Skeletal muscle satellite cell (primary cell): ENCODE measurements around the gene OR10H5.
"Not testable (repeated sequence)": the region's sequence is repeated elsewhere in the genome, so short reads cannot be mapped to it uniquely, and the experiment has no call there.

Source experiments
- H3K27me3 ChIP-seq: 2 replicates; pipeline ENCODE4 v1.7.0; 2013; ENCODE audit warnings: low read length; ENCODE audit not compliant: control insufficient read depth, insufficient read depth
- H3K36me3 ChIP-seq: 2 replicates; pipeline ENCODE4 v1.7.0; 2013; ENCODE audit warnings: mild to moderate bottlenecking, control low read depth, low read length; ENCODE audit not compliant: insufficient read depth
- H3K4me1 ChIP-seq: 2 replicates; pipeline ENCODE4 v1.7.0; 2013; ENCODE audit warnings: low read length; ENCODE audit not compliant: control insufficient read depth, insufficient read depth
- H3K4me2 ChIP-seq: 2 replicates; pipeline ENCODE4 v1.7.0; 2013; ENCODE audit warnings: mild to moderate bottlenecking, low read length
- H3K4me3 ChIP-seq: 2 replicates; pipeline ENCODE4 v1.7.0; 2013; ENCODE audit warnings: low read length
- H3K9ac ChIP-seq: 2 replicates; pipeline ENCODE4 v1.7.0; 2013; ENCODE audit warnings: mild to moderate bottlenecking, low read depth, low read length, moderate library complexity
- H3K9me3 ChIP-seq: replicated peaks from 2 replicates; pipeline ENCODE4 v1.7.0; 2013; ENCODE audit warnings: mild to moderate bottlenecking, control low read depth, low read length

OR10H5 gene

DNA sequence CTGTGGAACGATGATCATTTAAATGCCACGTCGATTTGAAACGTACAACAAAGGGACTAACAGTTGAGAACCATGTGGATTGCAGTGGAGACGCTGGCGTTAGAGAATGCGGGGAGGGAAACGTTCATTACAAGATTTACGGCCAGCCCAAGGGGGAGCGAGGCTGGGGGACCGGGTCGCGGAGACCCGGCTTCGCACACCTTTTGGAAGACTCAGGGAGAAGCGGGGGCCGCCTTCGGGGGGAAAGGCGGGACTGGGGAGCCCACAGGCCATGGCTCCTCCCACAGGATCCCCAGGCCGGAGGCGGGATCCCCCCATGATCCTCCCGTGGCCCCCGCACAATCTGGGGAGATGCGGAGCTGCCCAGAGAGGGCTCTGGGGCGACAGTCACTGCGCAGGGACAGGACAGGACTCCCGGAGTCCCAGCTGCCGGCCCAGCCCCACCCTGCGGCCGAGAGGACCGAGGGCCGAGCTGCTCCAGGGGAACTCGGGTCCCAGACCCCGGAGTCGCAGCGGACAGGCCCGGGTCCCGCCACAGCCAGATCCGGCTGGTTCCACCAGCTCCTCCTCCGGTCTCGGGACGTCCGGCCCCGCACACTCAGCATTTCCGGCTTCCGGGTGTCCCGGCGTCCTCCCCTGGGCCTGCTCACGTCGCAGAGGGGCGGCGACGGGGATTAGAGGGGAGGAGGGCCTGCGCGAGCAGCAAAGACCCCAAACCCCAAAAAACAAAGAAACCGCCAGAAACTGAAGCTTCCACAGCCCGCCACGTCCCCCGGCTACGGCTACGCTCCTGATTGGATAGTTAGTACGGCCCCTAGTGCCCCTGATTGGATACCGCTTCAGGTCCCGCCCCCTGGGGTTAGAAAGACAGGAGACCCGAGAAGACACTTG, 49.1 kb downstream of the OR10H5 start:
- peak overlapping the region; percentile 84 for H3K4me3 ChIP-seq
- H3K4me2 ChIP-seq: peak overlapping the region; percentile 92
- H3K9ac ChIP-seq: peak overlapping the region; percentile 92
- H3K4me1 ChIP-seq: peaks cover 4% of the 10 kb centered on the region
- no peaks in the 10 kb centered on the region for H3K36me3 ChIP-seq
- no peaks in the 10 kb centered on the region for H3K9me3 ChIP-seq
- H3K27me3 ChIP-seq: no peaks in the 10 kb centered on the region

DNA sequence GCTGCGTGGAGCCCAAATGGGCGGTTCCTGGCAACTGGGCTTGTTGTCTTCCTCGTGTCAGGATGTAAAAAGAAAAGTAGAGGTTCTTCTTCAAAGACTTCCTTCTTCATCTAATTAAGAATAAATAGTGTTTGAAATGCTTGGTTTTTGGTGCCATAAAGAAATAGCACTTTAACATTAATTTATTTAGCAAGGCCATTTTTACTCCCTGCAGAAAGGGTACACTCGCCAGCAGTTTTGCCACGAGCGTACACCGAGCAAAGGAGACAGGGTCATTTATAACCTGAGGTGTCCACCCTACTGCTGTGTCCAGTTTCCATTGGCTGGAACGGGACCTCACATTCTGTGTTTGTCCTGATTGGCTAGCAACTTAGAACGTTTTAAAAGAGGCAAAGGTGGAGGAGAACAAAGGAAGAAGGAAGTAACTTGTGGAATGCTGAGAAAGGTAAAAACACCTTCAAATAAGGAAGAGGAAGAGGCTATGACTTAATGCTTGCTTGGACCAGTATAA, 49.8 kb downstream of the OR10H5 start:
- H3K9ac ChIP-seq: peak overlapping the region; percentile 92
- H3K27me3 ChIP-seq: no peaks in the 10 kb centered on the region
- no peaks in the 10 kb centered on the region for H3K9me3 ChIP-seq
- peak overlapping the region; percentile 92 for H3K4me2 ChIP-seq
- peaks cover 4% of the 10 kb centered on the region for H3K4me1 ChIP-seq
- H3K4me3 ChIP-seq: peak overlapping the region; percentile 84
- no peaks in the 10 kb centered on the region for H3K36me3 ChIP-seq

DNA sequence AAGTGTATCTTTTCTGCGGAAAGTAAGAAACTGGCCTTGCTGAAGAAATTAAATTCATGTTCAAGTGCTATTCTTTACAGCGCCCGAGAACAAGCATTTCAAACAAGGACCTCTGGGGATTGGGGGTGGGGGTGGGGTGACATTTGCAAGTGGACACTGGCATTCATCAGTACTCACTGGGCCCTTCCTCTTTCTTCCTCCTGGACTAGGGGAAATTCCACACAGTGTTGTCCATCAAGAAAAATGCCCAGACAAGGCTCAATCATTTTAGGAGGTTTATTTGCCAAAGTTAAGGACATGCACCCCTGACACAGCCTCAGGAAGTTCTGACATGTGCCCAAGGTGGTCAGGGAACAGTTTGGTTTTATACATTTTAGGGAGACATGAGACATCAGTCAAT, 50.9 kb downstream of the OR10H5 start:
- Histone ChIP-seq H3K36me3 (no peaks in the 10 kb centered on the region), H3K9me3 (no peaks in the 10 kb centered on the region), H3K4me1 (peaks cover 4% of the 10 kb centered on the region), H3K27me3 (no peaks in the 10 kb centered on the region), H3K4me2 (no peak overlapping the region), H3K4me3 (no peak overlapping the region), H3K9ac (no peak overlapping the region)

DNA sequence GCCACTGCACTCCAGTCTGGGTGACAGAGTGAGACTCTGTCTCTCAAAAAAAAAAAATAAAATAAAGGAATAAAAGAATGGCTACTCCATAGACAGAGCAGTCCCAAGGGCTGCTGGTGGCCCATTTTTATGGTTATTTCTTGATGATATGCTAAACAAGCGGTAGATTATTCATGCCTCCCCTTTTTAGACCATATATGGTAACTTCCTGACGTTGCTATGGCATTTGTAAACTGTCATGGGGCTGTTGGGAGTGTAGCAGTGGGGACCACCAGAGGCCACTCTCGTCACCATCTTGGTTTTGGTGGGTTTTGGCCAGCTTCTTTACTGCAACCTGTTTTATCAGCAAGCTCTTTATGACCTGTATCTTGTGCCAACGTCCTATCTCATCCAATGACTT, 52.4 kb downstream of the OR10H5 start:
- not testable (repeated sequence) for H3K9ac ChIP-seq, H3K9me3 ChIP-seq, H3K4me1 ChIP-seq, H3K27me3 ChIP-seq, H3K36me3 ChIP-seq, H3K4me2 ChIP-seq, H3K4me3 ChIP-seq

DNA sequence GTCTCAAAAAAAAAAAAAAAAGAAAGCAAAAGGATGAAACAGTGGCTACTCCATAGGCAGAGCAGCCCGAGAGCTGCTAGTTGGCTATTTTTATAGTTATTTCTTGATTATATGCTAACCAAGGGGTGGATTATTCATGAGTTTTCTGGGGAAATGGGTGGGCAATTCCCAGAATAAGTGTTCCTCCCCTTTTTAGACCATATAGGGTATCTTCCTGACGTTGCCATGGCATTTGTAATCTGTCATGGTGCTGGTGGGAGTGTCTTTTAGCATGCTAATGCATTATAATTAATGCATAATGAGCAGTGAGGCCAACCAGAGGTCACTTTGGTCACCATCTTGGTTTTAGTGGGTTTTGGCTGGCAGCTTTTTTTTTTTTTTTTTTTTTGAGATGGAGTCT, 53.4 kb downstream of the OR10H5 start:
- Histone ChIP-seq H3K9ac (no peak overlapping the region), H3K4me1 (peaks cover 4% of the 10 kb centered on the region), H3K4me3 (no peak overlapping the region), H3K36me3 (no peaks in the 10 kb centered on the region), H3K9me3 (no peaks in the 10 kb centered on the region), H3K27me3 (no peaks in the 10 kb centered on the region), H3K4me2 (no peak overlapping the region)

DNA sequence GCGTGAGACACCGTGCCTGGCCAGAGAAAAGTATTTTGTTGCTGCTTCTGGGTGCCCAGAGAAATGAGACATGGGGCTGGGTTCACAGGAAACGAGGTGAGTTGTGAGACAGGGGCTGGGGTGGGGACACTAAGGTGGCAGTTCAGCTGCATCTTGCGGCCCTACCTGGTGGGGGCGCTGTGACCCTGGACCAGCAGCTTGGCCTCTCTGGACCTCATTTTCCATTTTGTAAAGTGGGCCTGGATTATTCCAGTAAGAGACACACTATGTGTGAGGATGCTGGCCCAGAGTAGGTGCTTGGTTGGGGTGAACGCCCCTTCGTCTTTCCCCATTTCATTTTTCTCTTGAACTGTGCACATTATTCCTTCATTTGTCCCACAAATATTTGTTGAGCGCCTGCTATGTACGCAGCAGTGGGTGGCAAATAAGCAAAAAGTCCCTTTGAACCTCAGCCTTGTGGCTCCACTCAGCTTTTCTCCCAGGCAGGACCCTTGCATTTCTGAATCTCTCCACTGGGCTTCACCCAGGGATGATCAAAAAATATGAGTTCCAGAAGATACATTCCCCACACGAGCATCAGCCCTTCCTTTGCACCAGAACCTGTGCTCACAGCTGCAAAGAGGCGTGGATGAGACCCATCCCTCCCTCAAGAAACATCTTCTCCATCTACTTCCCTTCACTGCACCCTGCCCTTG, 54.6 kb downstream of the OR10H5 start:
- Histone ChIP-seq H3K36me3 (no peaks in the 10 kb centered on the region), H3K4me2 (no peak overlapping the region)

DNA sequence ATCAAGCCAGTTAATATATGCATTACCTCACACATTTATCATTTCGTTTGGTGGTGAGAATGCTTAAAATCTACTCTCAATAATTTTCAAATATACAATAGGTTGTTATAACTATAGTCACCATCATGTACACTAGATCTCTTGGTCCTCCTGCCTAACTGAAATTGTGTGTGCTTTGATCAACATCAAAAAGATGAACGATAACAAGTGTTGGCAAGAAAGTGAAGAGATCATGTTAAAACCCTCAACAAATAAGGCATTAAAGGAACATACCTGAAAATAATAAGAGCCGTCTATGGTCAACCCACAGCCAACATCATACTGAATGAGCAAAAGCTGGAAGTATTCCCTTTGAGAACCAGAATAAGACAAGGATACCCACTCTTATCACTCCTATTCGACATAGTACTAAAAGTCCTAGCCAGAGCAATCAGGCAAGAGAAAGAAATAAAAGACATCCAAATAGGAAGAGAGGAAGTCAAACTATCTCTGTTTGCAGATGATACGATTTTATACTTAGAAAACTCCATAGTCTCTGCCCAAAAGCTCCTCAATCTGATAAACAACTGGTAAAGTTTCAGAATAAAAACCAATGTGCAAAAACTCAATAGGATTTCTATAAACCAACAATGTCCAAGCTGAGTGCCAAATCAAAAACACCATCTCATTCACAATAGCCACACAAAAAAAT, 55.9 kb downstream of the OR10H5 start:
- Histone ChIP-seq H3K27me3 (no peaks in the 10 kb centered on the region), H3K4me3 (no peak overlapping the region), H3K4me2 (no peak overlapping the region), H3K9ac (no peak overlapping the region), H3K9me3 (no peaks in the 10 kb centered on the region), H3K4me1 (no peaks in the 10 kb centered on the region), H3K36me3 (no peaks in the 10 kb centered on the region)

More for the DNA sequence above, 54.6 kb downstream of the OR10H5 start:
- Histone ChIP-seq H3K27me3 (no peaks in the 10 kb centered on the region), H3K4me3 (no peak overlapping the region), H3K4me1 (no peaks in the 10 kb centered on the region), H3K9me3 (no peaks in the 10 kb centered on the region), H3K9ac (no peak overlapping the region)

DNA sequence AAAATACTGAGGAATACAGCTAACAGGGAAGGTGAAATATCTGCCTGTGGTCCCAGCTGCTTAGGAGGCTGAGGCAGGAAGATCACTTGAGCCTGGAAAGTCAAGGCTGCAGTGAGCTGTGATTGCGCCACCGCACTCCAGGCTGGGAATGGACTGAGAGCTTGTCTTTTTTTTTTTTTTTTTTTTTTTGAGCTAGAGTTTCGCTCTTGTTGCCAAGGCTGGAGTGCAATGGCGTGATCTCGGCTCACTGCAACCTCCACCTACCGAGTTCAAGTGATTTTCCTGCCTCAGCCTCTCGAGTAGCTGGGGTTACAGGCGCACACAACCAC, 56.4 kb downstream of the OR10H5 start:
- H3K4me2 ChIP-seq, H3K9ac ChIP-seq, H3K27me3 ChIP-seq, H3K9me3 ChIP-seq, H3K4me3 ChIP-seq, H3K36me3 ChIP-seq, H3K4me1 ChIP-seq: not testable (repeated sequence)

DNA sequence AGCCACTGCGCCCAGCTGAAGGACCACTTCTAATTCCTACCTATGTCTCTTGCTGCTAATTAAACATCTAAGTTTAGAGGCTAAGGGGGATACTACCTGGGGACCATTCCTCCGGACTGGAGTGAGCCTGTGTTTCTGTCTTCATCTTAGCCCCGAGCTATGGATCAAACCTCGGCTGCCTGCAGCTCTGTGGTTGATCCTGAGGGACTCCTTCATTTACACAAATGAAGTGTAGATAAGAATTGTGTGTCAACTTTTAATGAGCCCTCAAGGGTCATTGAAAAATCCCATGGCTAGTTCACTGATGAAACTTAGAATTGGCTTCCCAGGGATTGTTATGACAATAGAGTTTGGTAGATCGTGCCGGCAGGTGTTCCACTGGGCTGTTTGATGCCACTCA, 59.5 kb downstream of the OR10H5 start:
- H3K4me1 ChIP-seq: no peaks in the 10 kb centered on the region
- no peak overlapping the region for H3K4me3 ChIP-seq
- no peaks in the 10 kb centered on the region for H3K36me3 ChIP-seq
- H3K9me3 ChIP-seq: peaks cover 5% of the 10 kb centered on the region
- no peaks in the 10 kb centered on the region for H3K27me3 ChIP-seq
- no peak overlapping the region for H3K4me2 ChIP-seq
- no peak overlapping the region for H3K9ac ChIP-seq

DNA sequence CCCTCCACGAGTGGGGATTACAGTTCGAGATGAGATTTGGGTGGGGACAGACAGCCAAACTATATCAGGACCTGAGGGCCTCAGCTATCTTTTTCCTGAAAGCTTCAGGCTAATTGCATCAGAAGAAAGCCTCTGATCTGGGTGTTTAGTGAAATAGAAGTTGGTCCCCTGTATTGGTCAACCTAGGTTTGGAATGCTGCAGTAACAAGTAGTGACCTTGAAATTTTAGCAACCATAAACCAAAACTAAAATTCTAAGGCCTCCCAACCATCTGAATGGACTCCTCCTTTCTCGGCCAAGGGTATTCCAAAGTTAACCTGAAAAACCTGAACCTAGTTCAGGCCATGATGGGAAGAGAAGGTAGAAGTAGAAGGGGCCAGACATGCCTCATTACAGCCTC, 62.9 kb downstream of the OR10H5 start:
- H3K9ac ChIP-seq: no peak overlapping the region
- no peaks in the 10 kb centered on the region for H3K4me1 ChIP-seq
- no peaks in the 10 kb centered on the region for H3K27me3 ChIP-seq
- peaks cover 7% of the 10 kb centered on the region for H3K9me3 ChIP-seq
- no peak overlapping the region for H3K4me2 ChIP-seq
- H3K36me3 ChIP-seq: no peaks in the 10 kb centered on the region
- no peak overlapping the region for H3K4me3 ChIP-seq
